ENCODE measurements around the gene FKBP8.

FKBP8 gene

GRCh38 chr19:18520848-18521691, 22.3 kb downstream of the FKBP8 start:
- DNase-seq = no peak

GRCh38 chr19:18519962-18520847, 23.2 kb downstream of the FKBP8 start:
- peak; percentile 81 for DNase-seq

DNA sequence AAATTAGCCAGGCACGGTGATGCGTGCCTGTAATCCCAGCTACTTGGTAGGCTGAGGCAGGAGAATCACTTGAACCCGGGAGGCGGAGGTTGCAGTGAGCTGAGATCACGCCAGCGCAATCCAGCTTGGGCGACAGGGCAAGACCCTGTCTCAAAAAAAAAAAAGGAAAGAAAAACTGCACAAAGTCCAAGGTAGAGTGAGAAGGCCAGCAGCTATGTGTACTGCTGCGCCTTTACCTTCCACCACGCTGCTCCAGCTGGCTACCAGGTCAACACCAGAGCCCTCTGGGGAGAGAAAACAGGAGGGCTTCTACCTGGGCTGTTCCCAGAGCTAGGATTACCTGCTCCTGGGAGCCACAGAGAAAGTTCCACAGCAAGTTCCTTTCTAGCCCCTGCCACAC, 24.7 kb downstream of the FKBP8 start:
- no peak for DNase-seq

DNA sequence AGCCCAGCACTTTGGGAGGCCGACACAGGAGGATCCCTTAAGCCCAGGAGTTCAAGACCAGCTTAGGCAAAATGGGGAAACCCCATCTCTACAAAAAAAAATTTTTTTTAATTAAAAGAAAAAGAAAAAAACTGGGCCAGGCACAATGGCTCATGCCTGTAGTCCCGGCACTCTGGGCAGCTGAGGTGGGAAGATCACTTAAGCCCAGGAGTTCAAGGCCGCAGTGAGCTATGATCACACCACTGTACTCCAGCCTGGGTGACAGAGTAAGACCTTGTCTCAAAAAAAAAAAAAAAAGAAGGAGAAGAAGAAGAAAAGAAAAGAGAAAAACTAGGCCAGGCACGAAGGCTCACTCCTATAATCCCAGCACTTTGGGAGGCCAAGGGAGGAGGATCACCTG, 25.8 kb downstream of the FKBP8 start:
- no peak for DNase-seq

- no peak for DNase-seq
Measured at GRCh38 chr19:18515959-18516358, 27.4 kb downstream of the FKBP8 start.

GRCh38 chr19:18514800-18515682, 28.3 kb downstream of the FKBP8 start:
- no peak for DNase-seq

- DNase-seq = no peak
Measured at GRCh38 chr19:18513868-18514267, 29.5 kb downstream of the FKBP8 start.

GRCh38 chr19:18510216-18510615, 33.2 kb downstream of the FKBP8 start:
- no peak for DNase-seq

GRCh38 chr19:18508585-18508984, 34.8 kb downstream of the FKBP8 start:
- no peak for DNase-seq

DNA sequence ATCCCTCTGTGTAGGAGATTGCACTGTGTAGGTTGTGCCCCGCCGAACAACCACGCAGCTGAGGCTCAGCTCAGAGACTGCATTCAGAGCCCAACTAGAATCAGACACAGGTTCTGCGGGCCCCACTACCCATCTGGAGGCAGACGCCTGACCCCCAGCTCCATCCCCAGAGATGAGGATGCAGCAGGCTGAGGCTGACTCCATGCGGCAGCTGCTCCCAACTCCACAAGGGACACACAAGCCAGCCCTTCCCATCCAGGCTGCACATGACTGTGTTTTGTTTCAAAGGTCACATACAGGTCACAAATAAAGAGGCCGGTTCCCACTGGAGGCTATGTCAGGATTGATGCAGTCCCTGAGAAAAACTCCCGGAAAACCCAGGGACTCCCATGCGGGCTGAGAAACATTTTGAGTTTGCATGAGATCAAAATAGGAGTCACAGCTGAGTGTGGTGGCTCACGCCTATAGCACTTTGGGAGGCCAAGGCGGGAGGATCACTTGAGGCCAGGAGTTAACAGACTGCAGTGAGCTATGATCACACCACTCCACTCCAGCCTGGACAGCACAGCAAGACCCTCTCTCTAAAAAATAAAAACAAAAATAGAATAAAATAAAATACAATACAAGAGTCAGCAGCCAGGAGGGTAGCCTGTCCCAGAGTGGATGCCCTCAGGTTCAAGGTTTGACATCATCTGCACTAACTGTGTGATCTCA, 35.5 kb downstream of the FKBP8 start:
- DNase-seq = no peak

- peak; percentile 32 for DNase-seq
Measured at GRCh38 chr19:18507021-18507726, 36.2 kb downstream of the FKBP8 start.

DNA sequence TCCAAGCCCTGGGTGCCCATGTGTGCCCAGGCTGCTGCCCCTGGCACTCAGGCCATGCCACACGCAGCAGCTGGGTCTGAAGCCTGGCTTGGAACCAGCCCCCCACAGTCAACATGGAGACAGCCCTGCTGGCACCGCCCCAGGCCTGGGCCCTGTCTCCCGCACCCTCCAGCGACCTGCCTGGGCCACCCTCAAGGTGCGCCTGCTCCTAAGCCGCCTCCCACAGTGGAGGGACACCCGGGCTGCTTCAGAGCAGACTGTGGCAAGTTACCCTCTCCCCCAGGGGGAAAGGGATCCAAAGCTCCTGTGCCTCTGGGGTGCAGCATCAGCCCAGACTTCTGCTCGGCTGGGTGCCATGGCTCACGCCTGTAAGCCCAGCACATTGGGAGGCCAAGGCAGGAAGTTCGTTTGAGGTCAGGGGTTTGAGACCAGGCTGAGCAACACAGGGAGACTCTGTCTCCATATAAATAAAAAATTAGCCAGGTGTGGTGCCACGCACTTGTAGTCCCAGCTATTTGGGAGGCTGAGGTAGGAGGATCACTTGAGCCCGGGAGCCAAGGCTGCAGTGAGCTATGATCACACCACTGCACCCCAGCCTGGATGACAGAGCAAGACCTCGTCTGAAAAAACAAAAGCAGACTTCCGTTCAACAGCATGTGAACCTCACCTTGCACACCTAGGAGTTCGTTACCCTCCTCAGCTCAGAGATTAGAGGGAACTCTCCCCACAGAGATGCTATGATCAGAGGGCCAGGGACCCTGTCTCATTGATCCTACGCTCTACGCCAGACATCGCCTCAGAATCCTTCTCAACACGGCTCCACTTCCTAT, 37.1 kb downstream of the FKBP8 start:
- no peak for DNase-seq

GRCh38 chr19:18504886-18505610, 38.3 kb downstream of the FKBP8 start:
- DNase-seq = no peak

- peak; percentile 42 for DNase-seq
Measured at GRCh38 chr19:18503971-18504885, 39.1 kb downstream of the FKBP8 start.

GRCh38 chr19:18503337-18503970, 39.9 kb downstream of the FKBP8 start:
- no peak for DNase-seq

GRCh38 chr19:18502638-18503294, 40.6 kb downstream of the FKBP8 start:
- DNase-seq = no peak

DNA sequence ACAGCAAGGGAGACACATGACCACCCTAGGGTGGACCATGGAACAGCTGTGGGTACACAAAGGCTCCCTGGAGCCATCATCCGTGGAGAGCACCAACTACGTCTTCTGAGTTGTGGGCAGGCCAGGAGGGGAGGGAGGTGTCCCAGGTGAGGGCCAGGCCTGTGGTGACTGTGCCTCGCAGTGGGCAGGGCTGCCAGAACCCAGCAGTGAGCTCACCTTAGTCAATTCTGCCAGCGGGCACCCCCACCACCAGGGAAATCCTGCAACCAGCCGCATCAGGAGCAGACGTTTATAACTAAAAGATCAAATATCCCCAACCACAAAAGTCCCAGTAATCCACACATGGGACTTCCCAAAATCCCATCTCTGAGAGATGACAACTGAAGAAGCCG, 41.1 kb downstream of the FKBP8 start:
- no peak for DNase-seq

GRCh38 chr19:18501832-18502231, 41.5 kb downstream of the FKBP8 start:
- DNase-seq = no peak
